ENCODE data around the gene DLG2. TPM values are rescaled to one million over a fixed set of nuclear protein-coding genes. Genes with fewer than 3 reads are reported as not detected.

The DLG2 gene
- total RNA-seq, 2 experiments from 2014 or later: 2.0 to 2.1 TPM

GRCh38 chr11:84628871-84629620, 998.1 kb downstream of the DLG2 start:
- TF ChIP-seq CTCF (IDR thresholded peaks at IDR 0.05): no peak
- peaks cover 0 to 5% of the 10 kb centered on the region in 2 experiments for H3K9me3 ChIP-seq (ENCODE audit: control insufficient read depth in 1 of 2, insufficient read depth in 1 of 2, low read length in 2 of 2)
- H3K27me3 Mint-ChIP-seq: no peaks in the 10 kb centered on the region
- intact Hi-C loops (cut with DNase I, micrococcal nuclease): no loop called here
- no peaks in the 10 kb centered on the region for H3K4me1 Mint-ChIP-seq (ENCODE audit: low read depth)
- H3K36me3 ChIP-seq (ENCODE audit: insufficient read depth, low read length): no peaks in the 10 kb centered on the region
- H3K4me3 Mint-ChIP-seq: no peak overlapping the region
- H3K27ac ChIP-seq (ENCODE audit: low read depth in 1 of 2, low read length in 2 of 2): no peak overlapping the region
- H3K4me1 ChIP-seq (ENCODE audit: insufficient read depth, low read length): no peaks in the 10 kb centered on the region
- no peak overlapping the region for H3K4me3 ChIP-seq (ENCODE audit: low read length)
- H3K36me3 Mint-ChIP-seq (ENCODE audit: low read depth): no peaks in the 10 kb centered on the region
- POLR2A ChIA-PET: no interaction called here
- H3K9me3 Mint-ChIP-seq: peaks cover 4% of the 10 kb centered on the region
- H3K27ac Mint-ChIP-seq: no peak overlapping the region
- DNase-seq (no peak), ATAC-seq (ENCODE audit: poor library complexity) (no peak)
- CTCF ChIA-PET: no interaction called here
- no peaks in the 10 kb centered on the region for H3K27me3 ChIP-seq (ENCODE audit: control insufficient read depth in 1 of 2, insufficient read depth in 2 of 2, low read length in 2 of 2)

- DNase-seq: no peak
- no peaks in the 10 kb centered on the region for H3K36me3 ChIP-seq (ENCODE audit: insufficient read depth, low read length)
- POLR2A ChIA-PET: no interaction called here
- Mint-ChIP-seq H3K9me3 (peaks cover 5% of the 10 kb centered on the region), H3K36me3 (ENCODE audit: low read depth) (no peaks in the 10 kb centered on the region), H3K27me3 (no peaks in the 10 kb centered on the region), H3K4me3 (no peak overlapping the region), H3K4me1 (ENCODE audit: low read depth) (no peaks in the 10 kb centered on the region), H3K27ac (no peak overlapping the region)
- H3K4me3 ChIP-seq (ENCODE audit: low read length): no peak overlapping the region
- intact Hi-C loops (cut with DNase I, micrococcal nuclease): no loop called here
- CTCF ChIA-PET: no interaction called here
- H3K9me3 ChIP-seq (ENCODE audit: control insufficient read depth in 1 of 2, insufficient read depth in 1 of 2, low read length in 2 of 2): peaks cover 0 to 5% of the 10 kb centered on the region in 2 experiments
- no peak for ATAC-seq (ENCODE audit: poor library complexity)
- no peaks in the 10 kb centered on the region for H3K27me3 ChIP-seq (ENCODE audit: control insufficient read depth in 1 of 2, insufficient read depth in 2 of 2, low read length in 2 of 2)
- no peaks in the 10 kb centered on the region for H3K4me1 ChIP-seq (ENCODE audit: insufficient read depth, low read length)
- H3K27ac ChIP-seq (ENCODE audit: low read depth in 1 of 2, low read length in 2 of 2): no peak overlapping the region
- TF ChIP-seq CTCF (IDR thresholded peaks at IDR 0.05): no peak
These were observed 1000.9 kb downstream of the DLG2 start for GRCh38 chr11:84626256-84626655.

GRCh38 chr11:84612645-84613044, 1014.5 kb downstream of the DLG2 start:
- H3K4me1 ChIP-seq (ENCODE audit: insufficient read depth, low read length): no peaks in the 10 kb centered on the region
- intact Hi-C loops (cut with DNase I, micrococcal nuclease): no loop called here
- ATAC-seq (ENCODE audit: poor library complexity) (no peak), DNase-seq (no peak)
- no peaks in the 10 kb centered on the region for H3K9me3 ChIP-seq (ENCODE audit: control insufficient read depth in 1 of 2, insufficient read depth in 1 of 2, low read length in 2 of 2)
- Mint-ChIP-seq H3K4me3 (no peak overlapping the region), H3K9me3 (peaks cover 9% of the 10 kb centered on the region), H3K27me3 (no peaks in the 10 kb centered on the region), H3K4me1 (ENCODE audit: low read depth) (no peaks in the 10 kb centered on the region), H3K27ac (no peak overlapping the region), H3K36me3 (ENCODE audit: low read depth) (no peaks in the 10 kb centered on the region)
- H3K27ac ChIP-seq (ENCODE audit: low read depth in 1 of 2, low read length in 2 of 2): no peak overlapping the region
- no peak overlapping the region for H3K4me3 ChIP-seq (ENCODE audit: low read length)
- POLR2A ChIA-PET: no interaction called here
- CTCF ChIA-PET: no interaction called here
- no peaks in the 10 kb centered on the region for H3K27me3 ChIP-seq (ENCODE audit: control insufficient read depth in 1 of 2, insufficient read depth in 2 of 2, low read length in 2 of 2)
- no peaks in the 10 kb centered on the region for H3K36me3 ChIP-seq (ENCODE audit: insufficient read depth, low read length)
- no peak for TF ChIP-seq CTCF (IDR thresholded peaks at IDR 0.05)
